HG03135 (cell line): ENCODE data around the gene CENPF.

Source experiments
- ATAC-seq: cut with Tn5 transposase; IDR thresholded peaks from one replicate; pipeline ENCODE4 v1.9.1; 2021; ENCODE audit warnings: mild to moderate bottlenecking, moderate library complexity; ENCODE audit not compliant: unreplicated experiment

CENPF gene

DNA sequence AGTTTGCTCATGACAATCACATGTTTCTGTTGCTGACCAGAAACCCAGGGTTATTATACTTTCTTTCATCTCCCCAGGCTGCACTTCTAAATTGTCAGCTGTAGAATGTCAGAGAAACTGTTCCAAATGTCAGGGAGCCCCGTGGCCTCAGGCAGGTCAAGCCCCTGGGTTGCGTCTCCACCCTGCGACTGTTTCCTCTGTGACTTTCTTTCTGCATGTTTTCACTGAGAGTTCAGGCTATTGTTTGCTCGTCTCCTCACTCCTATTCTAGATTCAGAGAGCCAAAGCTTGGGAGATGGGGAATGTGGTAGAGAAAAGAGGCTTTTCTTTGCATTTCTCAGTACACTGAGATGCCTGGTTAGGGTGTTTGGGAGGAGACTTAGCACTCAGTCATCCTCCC lies 97.4 kb downstream of the CENPF start:
- no peak for ATAC-seq

GRCh38 chr1:214702556-214702955 lies 99.6 kb downstream of the CENPF start:
- ATAC-seq: no peak

GRCh38 chr1:214707306-214708087 lies 104.5 kb downstream of the CENPF start:
- ATAC-seq: no peak

GRCh38 chr1:214708321-214708955 lies 105.4 kb downstream of the CENPF start:
- ATAC-seq: no peak

GRCh38 chr1:214709241-214709640 lies 106.2 kb downstream of the CENPF start:
- ATAC-seq: no peak

DNA sequence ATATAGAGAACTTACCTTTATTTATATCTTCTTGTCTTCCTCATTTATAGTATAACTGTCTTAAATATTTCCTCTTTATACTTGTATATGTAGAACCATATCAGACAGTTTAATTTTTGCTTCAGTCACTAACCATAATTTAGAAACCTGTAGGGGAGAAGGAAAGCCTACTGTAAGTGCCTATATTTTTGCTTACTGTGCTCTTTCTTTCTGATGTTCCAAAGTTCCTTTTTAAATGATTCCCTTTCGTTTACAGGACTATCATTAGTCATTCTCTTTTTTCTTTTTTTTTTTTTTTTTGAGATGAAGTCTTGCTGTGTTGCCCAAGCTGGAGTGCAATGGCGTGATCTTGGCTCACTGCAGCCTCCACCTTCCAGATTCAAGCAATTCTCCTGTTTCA lies 109.7 kb downstream of the CENPF start:
- ATAC-seq: no peak
